Parathyroid adenoma (tissue), 2 donors: Measurements from ENCODE around the gene SNX4.

Experiments
- H2AFZ ChIP-seq: fragments of 300-600 bp; sonication (generic); one replicate; pipeline ENCODE4 v1.7.0; 2017; ENCODE audit warnings: antibody characterized with exemption, mild to moderate bottlenecking
- H3K27ac ChIP-seq: fragments of 300-600 bp; sonication (generic); one replicate; pipeline ENCODE4 v1.7.0; 2017
- H3K27me3 ChIP-seq: fragments of 300-600 bp; sonication (generic); one replicate; pipeline ENCODE4 v1.7.0; 2017; ENCODE audit warnings: low read length; ENCODE audit not compliant: control insufficient read depth, insufficient read depth
- H3K36me3 ChIP-seq: fragments of 300-600 bp; sonication (generic); one replicate; pipeline ENCODE4 v1.7.0; 2017; ENCODE audit warnings: low read length; ENCODE audit not compliant: control insufficient read depth, insufficient read depth
- H3K4me1 ChIP-seq: fragments of 300-600 bp; sonication (generic); one replicate; pipeline ENCODE4 v1.7.0; 2017; ENCODE audit warnings: control low read depth
- H3K4me2 ChIP-seq: fragments of 300-600 bp; sonication (generic); one replicate; pipeline ENCODE4 v1.7.0; 2017; ENCODE audit warnings: low read length
- H3K4me3 ChIP-seq: fragments of 300-600 bp; sonication (generic); one replicate; pipeline ENCODE4 v1.7.0; 2017; ENCODE audit warnings: low read depth, low read length
- H3K79me2 ChIP-seq: fragments of 300-600 bp; sonication (generic); one replicate; pipeline ENCODE4 v1.7.0; 2017; ENCODE audit warnings: control low read depth
- H3K9ac ChIP-seq: fragments of 300-600 bp; sonication (generic); one replicate; pipeline ENCODE4 v1.7.0; 2017; ENCODE audit warnings: mild to moderate bottlenecking
- H3K9me3 ChIP-seq: fragments of 300-600 bp; sonication (generic); one replicate; pipeline ENCODE4 v1.7.0; 2017; ENCODE audit warnings: low read length; ENCODE audit not compliant: control insufficient read depth
- CTCF ChIP-seq: fragments of 300-600 bp; sonication (generic); IDR thresholded peaks from one replicate; pipeline ENCODE4 v1.7.0; 2017; ENCODE audit warnings: antibody characterized with exemption, mild to moderate bottlenecking
- donor health status: primary hyperparathyroidism.

The SNX4 gene

GRCh38 chr3:125436921-125437320, 83.1 kb downstream of the SNX4 start:
- no peaks in the 10 kb centered on the region for H3K9me3 ChIP-seq
- TF ChIP-seq CTCF: no peak
- no peaks in the 10 kb centered on the region for H3K27me3 ChIP-seq
- H3K79me2 ChIP-seq: no peaks in the 10 kb centered on the region
- H3K4me1 ChIP-seq: no peaks in the 10 kb centered on the region
- no peak overlapping the region for H3K27ac ChIP-seq
- no peak overlapping the region for H3K4me3 ChIP-seq
- H3K36me3 ChIP-seq: no peaks in the 10 kb centered on the region
- no peak overlapping the region for H2AFZ ChIP-seq
- no peak overlapping the region for H3K9ac ChIP-seq
- no peak overlapping the region for H3K4me2 ChIP-seq

- Histone ChIP-seq H3K4me3 (no peak overlapping the region), H3K36me3 (no peaks in the 10 kb centered on the region), H3K4me2 (no peak overlapping the region), H3K27me3 (no peaks in the 10 kb centered on the region), H3K9ac (no peak overlapping the region), H3K79me2 (no peaks in the 10 kb centered on the region), H3K9me3 (no peaks in the 10 kb centered on the region), H3K27ac (no peak overlapping the region), H3K4me1 (no peaks in the 10 kb centered on the region), H2AFZ (no peak overlapping the region)
- no peak for TF ChIP-seq CTCF
These were observed 84.8 kb downstream of the SNX4 start for GRCh38 chr3:125435231-125435630.

GRCh38 chr3:125434582-125435011, 85.4 kb downstream of the SNX4 start:
- H3K9me3 ChIP-seq: no peaks in the 10 kb centered on the region

GRCh38 chr3:125433611-125434041, 86.4 kb downstream of the SNX4 start:
- Histone ChIP-seq H3K4me1 (no peaks in the 10 kb centered on the region), H2AFZ (no peak overlapping the region), H3K4me2 (no peak overlapping the region), H3K79me2 (no peaks in the 10 kb centered on the region), H3K36me3 (no peaks in the 10 kb centered on the region), H3K4me3 (no peak overlapping the region), H3K9ac (no peak overlapping the region), H3K27me3 (no peaks in the 10 kb centered on the region), H3K27ac (no peak overlapping the region), H3K9me3 (no peaks in the 10 kb centered on the region)
- TF ChIP-seq CTCF: no peak

More at GRCh38 chr3:125434582-125435011, 85.4 kb downstream of the SNX4 start:
- TF ChIP-seq CTCF: no peak
- no peak overlapping the region for H3K4me2 ChIP-seq
- H2AFZ ChIP-seq: no peak overlapping the region
- no peaks in the 10 kb centered on the region for H3K36me3 ChIP-seq
- H3K27ac ChIP-seq: no peak overlapping the region
- H3K27me3 ChIP-seq: no peaks in the 10 kb centered on the region
- H3K9ac ChIP-seq: no peak overlapping the region
- H3K79me2 ChIP-seq: no peaks in the 10 kb centered on the region
- H3K4me1 ChIP-seq: no peaks in the 10 kb centered on the region
- no peak overlapping the region for H3K4me3 ChIP-seq

- no peak for TF ChIP-seq CTCF
- no peaks in the 10 kb centered on the region for H3K4me1 ChIP-seq
These were observed 86.9 kb downstream of the SNX4 start for GRCh38 chr3:125433091-125433534.

More at GRCh38 chr3:125433091-125433534, 86.9 kb downstream of the SNX4 start:
- Histone ChIP-seq H2AFZ (no peak overlapping the region), H3K27me3 (no peaks in the 10 kb centered on the region), H3K36me3 (no peaks in the 10 kb centered on the region), H3K9me3 (no peaks in the 10 kb centered on the region), H3K27ac (no peak overlapping the region), H3K9ac (no peak overlapping the region), H3K79me2 (no peaks in the 10 kb centered on the region), H3K4me2 (no peak overlapping the region), H3K4me3 (no peak overlapping the region)
